ENCODE results near the gene COMMD2.

The COMMD2 gene

GRCh38 chr3:149752051-149752787 is at the start of gene COMMD2:
TSS of gene COMMD2 (minus strand) at chr3:149752489. CDS start at chr3:149752444, 45 bp downstream.
- DNase-seq: peak; percentile 94 to 97

GRCh38 chr3:149801639-149802038 is 49.4 kb upstream of the COMMD2 start:
- no peak for DNase-seq

GRCh38 chr3:149801195-149801594 is 48.9 kb upstream of the COMMD2 start:
- no peak for DNase-seq

GRCh38 chr3:149800693-149801092 is 48.4 kb upstream of the COMMD2 start:
- no peak for DNase-seq

- DNase-seq: no peak
These were observed 43.7 kb upstream of the COMMD2 start for GRCh38 chr3:149796026-149796425.

- no peak for DNase-seq
These were observed 40.4 kb upstream of the COMMD2 start, which contains the start of gene ANKUB1 for GRCh38 chr3:149792452-149793270. TSS of gene ANKUB1 (minus strand) at chr3:149792554. CDS start at chr3:149792366, 188 bp downstream.

GRCh38 chr3:149790698-149791097 is 38.4 kb upstream of the COMMD2 start:
- no peak for DNase-seq

- no peak for DNase-seq
These were observed 38.0 kb upstream of the COMMD2 start for GRCh38 chr3:149790268-149790667.

- no peak for DNase-seq
These were observed 31.9 kb upstream of the COMMD2 start for GRCh38 chr3:149784064-149784704.

GRCh38 chr3:149783576-149783975 is 31.3 kb upstream of the COMMD2 start:
- no peak for DNase-seq

- no peak for DNase-seq
These were observed 29.5 kb upstream of the COMMD2 start for GRCh38 chr3:149781741-149782140.

GRCh38 chr3:149781211-149781610 is 28.9 kb upstream of the COMMD2 start:
- no peak for DNase-seq

- DNase-seq: no peak
These were observed 25.3 kb upstream of the COMMD2 start for GRCh38 chr3:149777414-149778214.

- no peak for DNase-seq
These were observed 23.9 kb upstream of the COMMD2 start for GRCh38 chr3:149776170-149776569.

GRCh38 chr3:149772861-149773260 is 20.6 kb upstream of the COMMD2 start:
- no peak for DNase-seq

- peak; percentile 50 to 52 for DNase-seq
These were observed 19.5 kb upstream of the COMMD2 start for GRCh38 chr3:149771652-149772271.

GRCh38 chr3:149770246-149770645 is 18.0 kb upstream of the COMMD2 start:
- DNase-seq: no peak

GRCh38 chr3:149768704-149769103 is 16.4 kb upstream of the COMMD2 start:
- no peak for DNase-seq

- no peak for DNase-seq
These were observed 15.4 kb upstream of the COMMD2 start for GRCh38 chr3:149767720-149768119.

- peak; percentile 23 to 37 for DNase-seq
These were observed 13.6 kb upstream of the COMMD2 start for GRCh38 chr3:149765762-149766334.

GRCh38 chr3:149764302-149764701 is 12.0 kb upstream of the COMMD2 start:
- DNase-seq: no peak

All from NCI-H2081 (cell line).